Panc1 (cell line): Measurements from ENCODE around the gene GPR55. TPM values are rescaled to one million over a fixed set of nuclear protein-coding genes. Genes with fewer than 3 reads are reported as not detected.

Source experiments
- ATAC-seq: fragments of 200-7000 bp; cut with Tn5 transposase; 2 replicates; pipeline ENCODE4 v1.9.1; 2020; ENCODE audit warnings: mild to moderate bottlenecking, moderate library complexity
- BruUV-seq: library from RNA; stranded (reverse); fragments of 400-500 nt; replicated peaks from 2 replicates; lab custom pipeline; 2021; lab: Mats Ljungman, UMichigan
- CTCF ChIA-PET: fragments of 300-600 bp; sonication (Branson Sonifier 250); formaldehyde crosslinking; loops from one replicate; lab custom pipeline; 2022; ENCODE audit warnings: antibody characterized with exemption; lab: Charles Lee
- POLR2A ChIA-PET: fragments of 300-600 bp; sonication (Branson Sonifier 250); formaldehyde crosslinking; loops from one replicate; lab custom pipeline; 2022; ENCODE audit warnings: antibody characterized with exemption; lab: Charles Lee
- DNase-seq: peaks from one replicate; pipeline ENCODE4 v3.0.0-alpha.2; 2010; ENCODE audit warnings: low read depth, low spot score
- H3K27ac ChIP-seq: 2 replicates; pipeline ENCODE4 v1.5.1; 2011; ENCODE audit warnings: mild to moderate bottlenecking, low read length, inconsistent platforms
- H3K27me3 ChIP-seq: fragments of 200-500 bp; sonication (Bioruptor generic); 2 replicates; pipeline ENCODE4 v1.6.0; 2014; ENCODE audit warnings: low read length, inconsistent platforms; ENCODE audit not compliant: control insufficient read depth, insufficient read depth
- H3K36me3 ChIP-seq: fragments of 200-500 bp; sonication (Bioruptor generic); 2 replicates; pipeline ENCODE4 v1.5.1; 2014; ENCODE audit warnings: inconsistent platforms, mild to moderate bottlenecking, low read length, moderate library complexity; ENCODE audit not compliant: control insufficient read depth, insufficient read depth
- H3K4me1 ChIP-seq: 2 replicates; pipeline ENCODE4 v1.5.1; 2011; ENCODE audit warnings: inconsistent platforms, mild to moderate bottlenecking, low read length, moderate library complexity; ENCODE audit not compliant: control insufficient read depth, insufficient read depth
- H3K4me3 ChIP-seq, 2 experiments: 2 replicates each; pipeline ENCODE4 v1.5.1; 2011 to 2012; ENCODE audit warnings: low read depth in 2 of 2, low read length in 2 of 2, mild to moderate bottlenecking in 2 of 2, inconsistent platforms in 1 of 2, moderate library complexity in 1 of 2
- H3K9me3 ChIP-seq: fragments of 200-500 bp; sonication (Bioruptor generic); 2 replicates; pipeline ENCODE4 v1.5.1; 2014; ENCODE audit warnings: low read depth, mild to moderate bottlenecking, inconsistent platforms, low read length, moderate library complexity; ENCODE audit not compliant: control insufficient read depth, insufficient read depth
- POLR2AphosphoS5 ChIP-seq: IDR thresholded peaks from 2 replicates; pipeline ENCODE4 v1.6.1; 2012; ENCODE audit warnings: mild to moderate bottlenecking, low read depth, low read length, moderate library complexity
- SIN3A ChIP-seq: IDR thresholded peaks from 2 replicates; pipeline ENCODE4 v1.6.1; 2012; ENCODE audit warnings: low read depth, mild to moderate bottlenecking, low read length, moderate library complexity, borderline replicate concordance; ENCODE audit not compliant: insufficient read depth
- TCF7L2 ChIP-seq: IDR thresholded peaks from 2 replicates; pipeline ENCODE4 v1.6.1; 2011; ENCODE audit warnings: mild to moderate bottlenecking, low read depth, low read length, inconsistent platforms
- in situ Hi-C: cut with HindIII; loops from 2 replicates; pipeline ENCODE4 v1.10.0; 2016; ENCODE audit warnings: low sequenced_read_pairs, low pct_unique_long_range_greater_than_20kb
- intact Hi-C: fragments of 100-400 bp; cut with micrococcal nuclease; formaldehyde crosslinking; loops from one replicate; pipeline ENCODE4 v1.10.0; 2022; ENCODE audit not compliant: unreplicated experiment
- total RNA-seq: library from RNA; stranded (reverse); gene quantifications from one replicate; pipeline ENCODE4 v1.2.1, GENCODE V29; 2021; ENCODE audit not compliant: unreplicated experiment
- TF ChIP-seq, protein P1 (sequence below): fragments of 450-650 bp; IDR thresholded peaks from 2 replicates; pipeline ENCODE4 v1.5.1; 2017; ENCODE audit warnings: mild to moderate bottlenecking
- TF ChIP-seq, protein P2 (sequence below), 2 experiments: IDR thresholded peaks; 2 replicates each; pipeline ENCODE4 v1.6.1; 2011 to 2012; ENCODE audit warnings: low read depth in 2 of 2, control low read depth in 1 of 2, low read length in 1 of 2, mild to moderate bottlenecking in 1 of 2, moderate library complexity in 1 of 2; ENCODE audit not compliant: insufficient read depth in 1 of 2

Gene GPR55
- total RNA-seq, 1 experiment from 2014 or later, result 0.08 TPM

DNA sequence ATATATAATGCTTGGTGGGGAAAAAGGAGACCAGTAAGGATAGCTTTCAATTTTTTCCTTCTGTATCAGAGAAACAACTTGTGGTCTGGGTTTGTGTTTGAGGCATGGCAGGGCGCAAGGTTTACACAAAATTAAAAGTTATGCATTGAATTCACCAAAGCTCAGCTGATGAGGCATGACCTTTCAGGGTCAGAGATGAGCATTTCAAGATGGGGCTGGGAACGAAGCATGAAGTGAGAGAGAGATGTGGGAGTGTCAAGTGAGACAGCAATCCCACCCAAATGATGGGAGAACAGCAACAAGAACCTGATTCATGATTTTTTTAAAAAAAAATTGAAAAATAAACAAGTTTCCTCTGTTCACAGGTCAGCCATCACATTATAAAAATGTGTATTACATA is 4.9 kb downstream of the GPR55 start:
- ChIA-PET POLR2A (interaction anchor here (0.6 kb wide), 1 partner anchor 119 kb away, joined by 5 read pairs; no protein-coding TSS in a partner anchor), CTCF (no interaction called here)
- no peaks in the 10 kb centered on the region for H3K4me1 ChIP-seq
- H3K27ac ChIP-seq, result no peak overlapping the region
- no peak for ATAC-seq
- no peak for DNase-seq
- H3K9me3 ChIP-seq, result no peaks in the 10 kb centered on the region
- peaks cover 12% of the 10 kb centered on the region for H3K27me3 ChIP-seq
- no peak overlapping the region for H3K4me3 ChIP-seq
- TF ChIP-seq, protein P1, sequence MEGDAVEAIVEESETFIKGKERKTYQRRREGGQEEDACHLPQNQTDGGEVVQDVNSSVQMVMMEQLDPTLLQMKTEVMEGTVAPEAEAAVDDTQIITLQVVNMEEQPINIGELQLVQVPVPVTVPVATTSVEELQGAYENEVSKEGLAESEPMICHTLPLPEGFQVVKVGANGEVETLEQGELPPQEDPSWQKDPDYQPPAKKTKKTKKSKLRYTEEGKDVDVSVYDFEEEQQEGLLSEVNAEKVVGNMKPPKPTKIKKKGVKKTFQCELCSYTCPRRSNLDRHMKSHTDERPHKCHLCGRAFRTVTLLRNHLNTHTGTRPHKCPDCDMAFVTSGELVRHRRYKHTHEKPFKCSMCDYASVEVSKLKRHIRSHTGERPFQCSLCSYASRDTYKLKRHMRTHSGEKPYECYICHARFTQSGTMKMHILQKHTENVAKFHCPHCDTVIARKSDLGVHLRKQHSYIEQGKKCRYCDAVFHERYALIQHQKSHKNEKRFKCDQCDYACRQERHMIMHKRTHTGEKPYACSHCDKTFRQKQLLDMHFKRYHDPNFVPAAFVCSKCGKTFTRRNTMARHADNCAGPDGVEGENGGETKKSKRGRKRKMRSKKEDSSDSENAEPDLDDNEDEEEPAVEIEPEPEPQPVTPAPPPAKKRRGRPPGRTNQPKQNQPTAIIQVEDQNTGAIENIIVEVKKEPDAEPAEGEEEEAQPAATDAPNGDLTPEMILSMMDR, result no peak
- TF ChIP-seq, protein P2, sequence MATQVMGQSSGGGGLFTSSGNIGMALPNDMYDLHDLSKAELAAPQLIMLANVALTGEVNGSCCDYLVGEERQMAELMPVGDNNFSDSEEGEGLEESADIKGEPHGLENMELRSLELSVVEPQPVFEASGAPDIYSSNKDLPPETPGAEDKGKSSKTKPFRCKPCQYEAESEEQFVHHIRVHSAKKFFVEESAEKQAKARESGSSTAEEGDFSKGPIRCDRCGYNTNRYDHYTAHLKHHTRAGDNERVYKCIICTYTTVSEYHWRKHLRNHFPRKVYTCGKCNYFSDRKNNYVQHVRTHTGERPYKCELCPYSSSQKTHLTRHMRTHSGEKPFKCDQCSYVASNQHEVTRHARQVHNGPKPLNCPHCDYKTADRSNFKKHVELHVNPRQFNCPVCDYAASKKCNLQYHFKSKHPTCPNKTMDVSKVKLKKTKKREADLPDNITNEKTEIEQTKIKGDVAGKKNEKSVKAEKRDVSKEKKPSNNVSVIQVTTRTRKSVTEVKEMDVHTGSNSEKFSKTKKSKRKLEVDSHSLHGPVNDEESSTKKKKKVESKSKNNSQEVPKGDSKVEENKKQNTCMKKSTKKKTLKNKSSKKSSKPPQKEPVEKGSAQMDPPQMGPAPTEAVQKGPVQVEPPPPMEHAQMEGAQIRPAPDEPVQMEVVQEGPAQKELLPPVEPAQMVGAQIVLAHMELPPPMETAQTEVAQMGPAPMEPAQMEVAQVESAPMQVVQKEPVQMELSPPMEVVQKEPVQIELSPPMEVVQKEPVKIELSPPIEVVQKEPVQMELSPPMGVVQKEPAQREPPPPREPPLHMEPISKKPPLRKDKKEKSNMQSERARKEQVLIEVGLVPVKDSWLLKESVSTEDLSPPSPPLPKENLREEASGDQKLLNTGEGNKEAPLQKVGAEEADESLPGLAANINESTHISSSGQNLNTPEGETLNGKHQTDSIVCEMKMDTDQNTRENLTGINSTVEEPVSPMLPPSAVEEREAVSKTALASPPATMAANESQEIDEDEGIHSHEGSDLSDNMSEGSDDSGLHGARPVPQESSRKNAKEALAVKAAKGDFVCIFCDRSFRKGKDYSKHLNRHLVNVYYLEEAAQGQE (IDR thresholded peaks at IDR 0.05; ENCODE audit: insufficient read depth in 1 of 2, low read depth in 2 of 2, low read length in 1 of 2), result no peak
- TF ChIP-seq POLR2AphosphoS5 (no peak), SIN3A (no peak), TCF7L2 (no peak)
- intact Hi-C loops, result no loop called here
- in situ Hi-C loops, result no loop called here
- no TSS peak for BruUV-seq
- no peaks in the 10 kb centered on the region for H3K36me3 ChIP-seq

DNA sequence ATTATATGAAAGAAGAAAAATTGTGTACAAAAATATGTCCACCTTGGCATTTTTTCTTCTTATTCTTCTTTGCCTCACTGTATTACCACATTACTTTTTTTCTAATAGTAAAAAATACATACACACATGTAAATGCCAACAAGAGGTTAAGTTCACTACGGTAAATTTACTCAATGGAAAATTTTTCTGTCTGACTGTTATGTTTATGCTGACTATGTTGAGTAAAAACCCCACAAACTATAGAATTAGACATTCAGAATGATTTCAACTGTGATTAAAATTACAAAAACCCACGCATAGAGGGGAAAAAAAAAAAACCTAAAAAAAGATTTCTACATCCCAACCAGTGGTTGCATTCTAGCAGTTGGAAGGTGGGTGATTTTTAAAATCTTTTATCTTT is 5.4 kb downstream of the GPR55 start:
- CTCF ChIA-PET, result no interaction called here

More for the DNA sequence above, 5.4 kb downstream of the GPR55 start:
- no TSS peak for BruUV-seq
- POLR2A ChIA-PET, result no interaction called here
- Histone ChIP-seq H3K36me3 (no peaks in the 10 kb centered on the region), H3K4me3 (no peak overlapping the region), H3K4me1 (no peaks in the 10 kb centered on the region), H3K9me3 (no peaks in the 10 kb centered on the region), H3K27ac (no peak overlapping the region), H3K27me3 (peaks cover 12% of the 10 kb centered on the region)
- no peak for DNase-seq
- intact Hi-C loops (loop anchor here (5.0 kb wide), 1 partner anchor 68 kb away; no protein-coding TSS in a partner anchor), in situ Hi-C loops (no loop called here)
- TF ChIP-seq POLR2AphosphoS5, result no peak
- no peak for TF ChIP-seq TCF7L2
- TF ChIP-seq, protein P1, result no peak
- TF ChIP-seq, protein P2 (IDR thresholded peaks at IDR 0.05; ENCODE audit: insufficient read depth in 1 of 2, low read depth in 2 of 2, low read length in 1 of 2), result no peak
- no peak for TF ChIP-seq SIN3A
- no peak for ATAC-seq
